Measurements from ENCODE around the gene RHCE. TPM values are rescaled to one million over a fixed set of nuclear protein-coding genes. Genes with fewer than 3 reads are reported as not detected.
"Not testable (repeated sequence)": the region's sequence is repeated elsewhere in the genome, so short reads cannot be mapped to it uniquely, and the experiment has no call there.

The RHCE gene
- polyA plus RNA-seq, 2 donors, result 0.20 to 0.73 TPM

DNA sequence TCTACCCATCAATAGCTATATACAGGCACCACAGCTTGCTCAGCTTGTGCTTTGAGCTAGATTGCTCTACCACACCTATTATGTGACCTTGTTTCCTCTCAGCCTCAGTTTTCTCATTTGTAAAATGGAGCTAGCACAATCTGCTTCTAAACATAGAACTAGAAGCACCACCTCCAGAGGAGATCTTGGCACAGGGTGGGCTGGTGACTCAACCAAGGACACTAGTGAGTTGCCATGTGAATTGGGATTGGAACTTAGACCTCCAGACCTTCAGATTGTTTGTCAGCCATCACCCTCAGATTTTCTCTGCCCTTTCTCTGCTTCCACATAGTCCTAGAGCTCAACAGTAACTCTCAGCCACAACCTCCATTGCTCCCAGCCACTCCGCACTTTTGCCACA lies 7.1 kb upstream of the RHCE start:
- H3K27me3 ChIP-seq (ENCODE audit: control insufficient read depth in 1 of 2, insufficient read depth in 2 of 2, low read length in 2 of 2), result no peaks in the 10 kb centered on the region
- 100% methylated on average over 1 of the region's 1 CpG for WGBS, 2 donors
- H3K36me3 ChIP-seq (ENCODE audit: control insufficient read depth in 2 of 2, insufficient read depth in 2 of 2, low read length in 1 of 2), result no peaks in the 10 kb centered on the region
- H3K4me3 ChIP-seq (ENCODE audit: low read depth in 1 of 2, low read length in 2 of 2), result no peak overlapping the region
- no peaks in the 10 kb centered on the region for H3K9me3 ChIP-seq (ENCODE audit: control insufficient read depth in 2 of 2, insufficient read depth in 1 of 2, low read depth in 1 of 2, low read length in 1 of 2)
- H3K27ac ChIP-seq (ENCODE audit: low read depth in 2 of 2, low read length in 1 of 2), result peak overlapping the region; percentile 23 to 54
- no peaks in the 10 kb centered on the region for H3K4me1 ChIP-seq (ENCODE audit: control insufficient read depth in 2 of 2, insufficient read depth in 2 of 2, low read length in 1 of 2)

DNA sequence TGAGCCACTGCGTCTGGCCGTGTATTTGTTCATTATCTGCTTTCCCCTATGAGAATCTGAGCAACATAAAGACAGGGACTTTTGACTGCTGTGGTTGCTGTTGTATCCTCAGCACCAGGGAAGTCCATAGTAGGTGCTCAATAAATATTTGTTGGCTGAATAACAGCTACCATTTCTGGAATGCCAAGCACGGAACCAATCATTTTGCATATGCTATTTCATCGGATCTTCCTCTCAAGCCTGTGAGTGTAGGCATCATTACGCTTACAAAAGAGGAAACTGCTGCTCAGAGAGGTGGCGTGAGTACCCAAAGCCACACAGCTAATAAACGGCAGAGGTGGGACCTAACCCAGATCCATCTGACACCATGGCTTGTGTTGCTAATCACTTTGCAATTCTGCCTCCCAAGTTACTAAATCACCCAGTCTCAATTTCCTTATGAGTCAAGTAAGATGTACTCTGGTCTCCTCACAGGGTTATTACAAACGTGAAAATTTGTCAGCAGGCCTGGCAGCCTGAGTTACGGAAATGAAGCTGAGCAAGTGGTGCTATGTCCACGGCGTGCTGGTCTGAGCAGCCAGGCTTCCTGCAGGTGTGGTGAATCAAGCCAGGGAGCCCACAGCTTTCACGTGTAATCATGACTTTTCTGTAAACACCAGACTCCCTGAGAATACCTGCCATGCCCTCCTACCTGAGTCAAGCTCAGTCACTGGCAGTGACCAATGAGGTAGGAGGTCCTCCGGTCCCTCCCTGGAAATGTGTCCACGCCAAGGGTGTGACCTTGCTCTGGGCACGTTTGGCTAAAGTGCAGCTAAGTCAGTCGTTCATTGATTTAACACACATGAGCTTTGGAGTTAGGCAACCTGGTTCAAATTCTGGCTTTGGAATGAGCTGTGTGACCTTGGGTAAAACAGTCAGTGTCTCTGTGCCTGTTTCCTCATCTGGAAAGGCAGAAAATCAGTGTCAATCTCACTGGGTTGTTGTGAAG lies 4.8 kb upstream of the RHCE start:
- Histone ChIP-seq H3K9me3 (ENCODE audit: control insufficient read depth in 2 of 2, insufficient read depth in 1 of 2, low read depth in 1 of 2, low read length in 1 of 2) (no peaks in the 10 kb centered on the region), H3K27ac (ENCODE audit: low read depth in 2 of 2, low read length in 1 of 2) (peak overlapping the region; percentile 66 to 88), H3K4me1 (ENCODE audit: control insufficient read depth in 2 of 2, insufficient read depth in 2 of 2, low read length in 1 of 2) (no peaks in the 10 kb centered on the region), H3K36me3 (ENCODE audit: control insufficient read depth in 2 of 2, insufficient read depth in 2 of 2, low read length in 1 of 2) (no peaks in the 10 kb centered on the region), H3K4me3 (ENCODE audit: low read depth in 1 of 2, low read length in 2 of 2) (no peak overlapping the region), H3K27me3 (ENCODE audit: control insufficient read depth in 1 of 2, insufficient read depth in 2 of 2, low read length in 2 of 2) (no peaks in the 10 kb centered on the region)
- 61 to 65% methylated on average over 16 of the region's 16 CpGs for whole genome bisulfite sequencing, 2 donors

DNA sequence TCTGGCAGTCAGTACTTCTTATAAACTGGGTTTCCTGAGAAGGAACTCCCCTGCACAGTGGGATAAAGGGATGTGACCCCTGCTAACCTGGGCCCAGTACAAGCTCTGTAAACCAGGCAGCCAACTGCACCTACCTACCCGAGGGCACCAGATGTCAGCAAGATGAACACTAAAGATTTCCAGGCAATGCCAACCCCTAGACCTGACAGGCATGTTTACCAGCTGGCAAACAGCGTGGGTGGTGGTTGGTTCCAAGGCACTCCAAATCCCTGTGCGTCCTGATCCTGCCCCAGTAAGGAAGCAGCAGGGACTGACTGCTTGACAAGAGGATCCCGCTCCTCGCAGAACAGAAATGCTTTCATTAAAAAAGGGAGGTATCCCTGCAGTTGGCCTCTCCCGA lies 2.6 kb upstream of the RHCE start:
- not testable (repeated sequence) for H3K27me3 ChIP-seq (ENCODE audit: control insufficient read depth in 1 of 2, insufficient read depth in 2 of 2, low read length in 2 of 2); H3K4me3 ChIP-seq (ENCODE audit: low read depth in 1 of 2, low read length in 2 of 2); H3K36me3 ChIP-seq (ENCODE audit: control insufficient read depth in 2 of 2, insufficient read depth in 2 of 2, low read length in 1 of 2); H3K4me1 ChIP-seq (ENCODE audit: control insufficient read depth in 2 of 2, insufficient read depth in 2 of 2, low read length in 1 of 2); H3K9me3 ChIP-seq (ENCODE audit: control insufficient read depth in 2 of 2, insufficient read depth in 1 of 2, low read depth in 1 of 2, low read length in 1 of 2)
- WGBS, 2 donors, result 52 to 54% methylated on average over 6 of the region's 6 CpGs
- H3K27ac ChIP-seq (ENCODE audit: low read depth in 2 of 2, low read length in 1 of 2), result peak overlapping the region in 1 of 2 donors; percentile 21

DNA sequence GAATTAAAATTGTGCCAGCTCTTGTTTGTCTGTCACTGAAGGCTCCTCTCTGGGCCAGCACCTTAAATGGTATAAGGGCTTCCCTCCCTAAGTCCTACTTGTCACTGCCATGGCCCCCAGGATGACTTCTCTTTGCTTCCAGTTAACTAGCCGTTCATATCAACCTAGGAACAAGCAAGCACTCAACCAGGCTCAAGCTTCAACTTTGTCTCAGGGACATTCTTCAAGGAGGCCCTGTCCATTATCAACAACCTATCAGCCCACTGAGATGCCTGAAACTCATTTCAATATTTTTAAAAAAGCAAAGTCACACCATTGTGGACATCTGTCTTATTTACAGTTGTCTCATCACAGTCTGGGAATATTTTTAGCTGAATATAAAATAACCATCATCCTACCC lies 1.3 kb downstream of the RHCE start:
- not testable (repeated sequence) for H3K9me3 ChIP-seq (ENCODE audit: control insufficient read depth in 2 of 2, insufficient read depth in 1 of 2, low read depth in 1 of 2, low read length in 1 of 2); H3K27ac ChIP-seq (ENCODE audit: low read depth in 2 of 2, low read length in 1 of 2); H3K4me1 ChIP-seq (ENCODE audit: control insufficient read depth in 2 of 2, insufficient read depth in 2 of 2, low read length in 1 of 2); H3K4me3 ChIP-seq (ENCODE audit: low read depth in 1 of 2, low read length in 2 of 2); H3K27me3 ChIP-seq (ENCODE audit: control insufficient read depth in 1 of 2, insufficient read depth in 2 of 2, low read length in 2 of 2); H3K36me3 ChIP-seq (ENCODE audit: control insufficient read depth in 2 of 2, insufficient read depth in 2 of 2, low read length in 1 of 2)
- WGBS, 2 donors, result 95 to 96% methylated on average over 1 of the region's 1 CpG

DNA sequence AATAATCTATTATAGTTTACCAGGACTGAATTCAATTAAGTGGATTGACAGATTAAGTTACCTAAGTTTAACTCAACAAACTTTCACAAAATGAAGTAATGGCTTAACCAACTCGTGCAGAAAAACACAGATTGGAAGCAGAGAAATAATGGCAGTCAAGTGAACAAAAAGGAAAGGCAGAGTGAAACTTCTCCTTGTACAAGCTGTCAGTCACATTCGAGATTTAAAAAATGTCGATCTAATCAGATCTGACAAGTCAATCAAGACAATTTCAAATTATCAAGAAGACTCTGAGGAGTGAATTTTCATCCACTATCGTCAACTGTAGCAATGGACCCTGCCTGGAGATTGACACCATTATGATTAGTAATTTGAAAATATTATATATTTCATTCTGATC lies 3.3 kb downstream of the RHCE start:
- 82 to 88% methylated on average over 4 of the region's 4 CpGs for WGBS, 2 donors
- H3K4me3 ChIP-seq (ENCODE audit: low read depth in 1 of 2, low read length in 2 of 2); H3K27me3 ChIP-seq (ENCODE audit: control insufficient read depth in 1 of 2, insufficient read depth in 2 of 2, low read length in 2 of 2); H3K4me1 ChIP-seq (ENCODE audit: control insufficient read depth in 2 of 2, insufficient read depth in 2 of 2, low read length in 1 of 2); H3K36me3 ChIP-seq (ENCODE audit: control insufficient read depth in 2 of 2, insufficient read depth in 2 of 2, low read length in 1 of 2); H3K9me3 ChIP-seq (ENCODE audit: control insufficient read depth in 2 of 2, insufficient read depth in 1 of 2, low read depth in 1 of 2, low read length in 1 of 2); H3K27ac ChIP-seq (ENCODE audit: low read depth in 2 of 2, low read length in 1 of 2): not testable (repeated sequence)

DNA sequence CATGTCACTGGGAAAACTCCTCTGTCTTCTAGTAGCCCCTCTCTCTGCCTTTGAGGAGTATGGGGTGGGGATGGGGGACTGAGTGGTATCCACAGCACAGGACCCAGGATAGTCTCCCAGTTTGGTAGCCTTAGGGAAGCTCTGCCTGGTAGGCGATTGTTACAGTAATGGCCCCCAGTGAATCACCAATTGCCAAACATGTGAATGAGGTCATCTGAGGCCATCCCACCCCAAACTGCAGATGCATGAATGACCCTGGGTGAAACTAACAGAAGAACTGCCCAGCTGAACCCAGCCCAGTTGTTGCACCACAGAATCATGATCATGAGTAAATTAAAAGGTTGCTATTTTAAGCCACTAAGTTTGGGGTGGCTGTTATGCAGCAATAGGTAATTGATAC lies 6.0 kb downstream of the RHCE start:
- H3K27me3 ChIP-seq (ENCODE audit: control insufficient read depth in 1 of 2, insufficient read depth in 2 of 2, low read length in 2 of 2); H3K27ac ChIP-seq (ENCODE audit: low read depth in 2 of 2, low read length in 1 of 2); H3K4me1 ChIP-seq (ENCODE audit: control insufficient read depth in 2 of 2, insufficient read depth in 2 of 2, low read length in 1 of 2); H3K4me3 ChIP-seq (ENCODE audit: low read depth in 1 of 2, low read length in 2 of 2); H3K36me3 ChIP-seq (ENCODE audit: control insufficient read depth in 2 of 2, insufficient read depth in 2 of 2, low read length in 1 of 2); H3K9me3 ChIP-seq (ENCODE audit: control insufficient read depth in 2 of 2, insufficient read depth in 1 of 2, low read depth in 1 of 2, low read length in 1 of 2): not testable (repeated sequence)
- WGBS, 2 donors, result 86 to 88% methylated on average over 1 of the region's 1 CpG

DNA sequence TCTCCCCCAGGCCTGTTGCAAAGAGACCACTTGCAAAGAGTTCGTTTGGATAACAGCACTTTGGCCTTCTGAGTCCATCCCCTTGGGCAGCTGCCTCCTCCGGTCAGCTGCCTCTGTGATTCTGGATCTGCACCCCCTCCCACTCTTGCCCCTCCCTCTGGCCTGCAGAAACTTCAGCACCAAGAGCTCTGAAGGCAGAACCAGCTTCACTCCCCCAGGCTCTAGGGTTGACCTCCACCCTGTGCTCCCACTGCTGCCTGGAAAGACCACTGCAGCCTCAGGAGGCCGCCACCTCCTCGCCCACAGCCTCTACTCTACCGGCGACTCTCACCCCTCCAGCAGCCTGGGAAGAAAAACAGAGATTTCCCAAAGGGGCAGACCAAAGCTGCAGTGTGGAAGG lies 6.5 kb downstream of the RHCE start:
- H3K4me1 ChIP-seq (ENCODE audit: control insufficient read depth in 2 of 2, insufficient read depth in 2 of 2, low read length in 1 of 2); H3K27ac ChIP-seq (ENCODE audit: low read depth in 2 of 2, low read length in 1 of 2); H3K27me3 ChIP-seq (ENCODE audit: control insufficient read depth in 1 of 2, insufficient read depth in 2 of 2, low read length in 2 of 2); H3K9me3 ChIP-seq (ENCODE audit: control insufficient read depth in 2 of 2, insufficient read depth in 1 of 2, low read depth in 1 of 2, low read length in 1 of 2); H3K4me3 ChIP-seq (ENCODE audit: low read depth in 1 of 2, low read length in 2 of 2); H3K36me3 ChIP-seq (ENCODE audit: control insufficient read depth in 2 of 2, insufficient read depth in 2 of 2, low read length in 1 of 2): not testable (repeated sequence)
- 57 to 68% methylated on average over 1 to 3 of the region's 6 CpGs for WGBS, 2 donors

DNA sequence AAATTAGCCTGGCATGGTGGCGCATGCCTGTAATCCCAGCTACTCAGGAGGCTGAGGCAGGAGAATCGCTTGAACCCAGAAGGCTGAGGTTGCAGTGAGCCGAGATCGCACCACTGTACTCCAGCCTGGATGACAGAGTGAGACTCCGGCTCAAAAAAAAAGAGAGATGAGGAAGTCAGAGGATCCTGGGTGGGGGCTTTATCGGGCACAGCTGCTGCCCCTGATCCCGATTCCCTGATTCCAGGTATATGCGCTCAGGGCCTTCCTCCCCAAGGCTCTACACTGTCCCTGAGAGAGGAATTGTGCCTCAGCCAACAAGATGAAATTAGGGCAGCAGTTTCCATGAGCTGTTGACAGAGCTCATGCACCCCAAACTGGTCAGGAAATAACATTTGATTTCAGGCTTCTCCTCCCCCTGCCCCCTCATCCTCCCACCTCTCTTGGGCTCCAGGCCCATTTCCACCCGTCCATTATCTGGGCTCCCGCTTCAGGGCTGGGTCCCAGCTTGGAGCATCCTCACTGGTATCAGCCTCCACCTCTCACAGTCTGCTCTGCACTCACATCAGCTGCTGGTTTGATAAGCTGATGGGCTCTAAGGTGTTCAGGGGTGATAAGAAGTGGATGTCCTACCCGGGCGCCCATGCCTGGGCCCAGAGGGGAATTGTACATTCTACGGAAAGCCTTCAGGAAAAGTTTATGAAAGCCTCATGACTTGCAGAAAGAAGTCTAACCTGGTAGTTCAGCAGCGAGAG lies 7.6 kb downstream of the RHCE start:
- H3K36me3 ChIP-seq (ENCODE audit: control insufficient read depth in 2 of 2, insufficient read depth in 2 of 2, low read length in 1 of 2); H3K4me3 ChIP-seq (ENCODE audit: low read depth in 1 of 2, low read length in 2 of 2); H3K4me1 ChIP-seq (ENCODE audit: control insufficient read depth in 2 of 2, insufficient read depth in 2 of 2, low read length in 1 of 2); H3K9me3 ChIP-seq (ENCODE audit: control insufficient read depth in 2 of 2, insufficient read depth in 1 of 2, low read depth in 1 of 2, low read length in 1 of 2); H3K27ac ChIP-seq (ENCODE audit: low read depth in 2 of 2, low read length in 1 of 2); H3K27me3 ChIP-seq (ENCODE audit: control insufficient read depth in 1 of 2, insufficient read depth in 2 of 2, low read length in 2 of 2): not testable (repeated sequence)
- 91 to 94% methylated on average over 12 to 13 of the region's 14 CpGs for WGBS, 2 donors

DNA sequence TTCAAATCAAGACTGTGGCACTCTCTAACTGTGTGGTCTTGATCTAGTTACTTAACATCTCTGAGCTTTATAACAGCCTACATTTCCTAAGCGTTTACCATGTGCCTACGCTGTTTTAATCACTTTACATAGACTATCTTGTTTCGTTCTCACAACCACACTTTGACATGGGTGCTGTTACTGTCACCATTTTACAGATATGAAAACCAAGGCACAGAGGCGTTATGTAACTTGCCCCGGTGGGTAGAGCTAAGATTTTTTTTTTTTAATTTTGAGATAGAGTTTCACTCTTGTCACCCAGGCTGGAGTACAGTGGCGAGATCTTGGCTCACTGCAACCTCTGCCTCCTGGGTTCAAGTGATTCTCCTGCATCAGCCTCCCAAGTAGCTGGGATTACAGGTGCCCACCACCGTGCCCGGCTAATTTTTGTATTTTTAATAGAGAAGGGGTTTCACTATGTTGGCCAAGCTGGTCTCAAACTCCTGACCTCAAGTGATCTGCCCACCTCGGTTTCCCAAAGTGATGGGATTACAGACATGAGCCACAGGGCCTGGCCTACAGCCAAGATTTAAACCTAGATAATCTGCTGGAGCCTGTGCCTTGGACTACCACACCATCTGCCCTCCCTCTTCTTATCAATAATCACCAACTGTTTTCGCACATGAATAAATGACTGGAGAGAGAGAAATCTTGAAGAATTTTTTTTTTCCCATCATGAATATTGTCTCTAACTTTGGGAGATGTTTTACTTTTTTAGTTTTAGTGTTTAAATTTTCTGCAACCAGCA lies 10.8 kb downstream of the RHCE start:
- not testable (repeated sequence) for H3K36me3 ChIP-seq (ENCODE audit: control insufficient read depth in 2 of 2, insufficient read depth in 2 of 2, low read length in 1 of 2); H3K4me1 ChIP-seq (ENCODE audit: control insufficient read depth in 2 of 2, insufficient read depth in 2 of 2, low read length in 1 of 2); H3K27me3 ChIP-seq (ENCODE audit: control insufficient read depth in 1 of 2, insufficient read depth in 2 of 2, low read length in 2 of 2); H3K4me3 ChIP-seq (ENCODE audit: low read depth in 1 of 2, low read length in 2 of 2); H3K27ac ChIP-seq (ENCODE audit: low read depth in 2 of 2, low read length in 1 of 2); H3K9me3 ChIP-seq (ENCODE audit: control insufficient read depth in 2 of 2, insufficient read depth in 1 of 2, low read depth in 1 of 2, low read length in 1 of 2)
- WGBS, 2 donors, result 82 to 86% methylated on average over 8 to 10 of the region's 10 CpGs
